D341Med (cell line): ENCODE measurements around the gene XPNPEP3.
"Not testable (repeated sequence)": the region's sequence is repeated elsewhere in the genome, so short reads cannot be mapped to it uniquely, and the experiment has no call there.

ENCODE experiments used
- DNase-seq: peaks from one replicate; pipeline ENCODE4 v3.0.0; 2012; ENCODE audit warnings: low spot score

XPNPEP3 gene

DNA sequence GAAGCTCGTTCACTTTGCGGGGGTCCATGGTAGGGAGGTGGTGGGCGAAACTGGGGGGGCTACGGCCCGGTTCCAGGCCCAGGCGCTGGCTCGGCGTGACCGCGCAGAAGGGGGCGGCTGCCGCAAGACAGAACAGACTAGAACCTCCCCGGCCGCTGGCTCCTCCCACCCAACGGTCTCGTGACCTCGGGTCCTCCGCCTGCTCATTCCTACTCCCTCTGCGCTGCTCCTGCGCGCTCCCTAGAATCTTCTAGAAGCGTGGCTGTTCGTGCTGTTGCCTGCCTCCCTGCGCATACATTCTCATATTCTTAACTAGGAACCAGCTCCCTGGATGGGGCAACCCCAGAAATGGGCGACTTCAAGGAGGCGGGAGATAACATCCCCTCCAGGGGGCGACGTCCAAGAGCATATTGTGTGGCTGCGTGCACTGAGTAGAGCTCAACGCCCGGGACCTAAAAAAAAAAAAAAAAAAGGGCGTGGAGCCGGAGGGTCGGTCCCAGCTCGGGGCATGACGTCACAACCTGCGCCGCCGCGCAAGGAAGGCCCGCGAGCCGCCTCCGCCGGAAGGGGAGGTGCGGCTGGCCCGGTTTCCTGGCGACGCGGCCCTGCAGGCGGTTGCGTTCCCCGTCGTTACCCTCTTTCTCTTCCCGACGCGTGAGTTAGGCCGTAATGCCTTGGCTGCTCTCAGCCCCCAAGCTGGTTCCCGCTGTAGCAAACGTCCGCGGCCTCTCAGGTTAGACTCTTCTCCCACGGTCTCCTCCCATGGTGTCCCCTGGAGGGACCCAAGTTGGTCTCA is at the start of gene XPNPEP3, which contains the start of gene ST13:
XPNPEP3 (plus strand) TSS at position 636 of the 796 bp plus-strand sequence; CDS start at position 670, 34 bp downstream.
ST13 (minus strand) TSS at position 127 of the 796 bp plus-strand sequence; CDS start at position 28, 99 bp downstream.
- peak; percentile 98 for DNase-seq

DNA sequence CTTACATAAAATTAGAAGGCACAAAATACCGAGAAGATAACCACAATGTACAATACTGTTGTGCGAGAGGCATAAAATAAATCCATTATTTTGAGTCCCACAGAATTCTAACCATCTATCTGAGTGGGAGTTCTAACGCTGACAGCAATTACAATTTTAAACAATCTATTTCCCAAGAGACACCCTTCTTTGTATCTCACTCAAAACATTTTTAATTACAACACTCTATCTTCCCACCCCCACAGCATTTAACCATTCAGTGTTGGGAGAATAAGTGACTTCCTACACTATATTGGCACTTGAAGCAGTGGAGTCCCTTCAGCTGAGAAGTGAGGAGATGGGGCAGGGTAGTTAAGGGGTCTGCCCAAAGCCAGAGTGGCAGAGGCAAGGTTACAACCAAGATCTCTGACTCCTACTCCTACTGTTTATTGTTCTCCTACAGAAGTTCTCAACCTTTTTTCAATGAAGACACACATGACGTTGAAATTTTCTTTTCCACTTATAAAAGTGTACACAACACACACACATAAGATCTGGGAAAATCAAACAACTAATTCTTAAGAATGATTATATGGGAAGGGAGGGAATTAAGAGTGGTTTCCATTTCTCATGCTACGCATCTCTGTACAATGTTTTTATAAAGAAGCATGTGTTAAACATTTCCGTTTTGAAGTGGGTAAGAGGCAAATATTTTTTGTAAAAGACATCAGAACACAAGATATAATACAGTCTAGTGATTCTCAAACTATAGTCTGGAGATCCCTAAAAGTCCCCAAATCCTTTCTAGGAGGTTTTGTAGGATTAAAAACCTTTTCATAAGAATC is 48.7 kb upstream of the XPNPEP3 start:
- DNase-seq, result no peak

- DNase-seq, result no peak
Measured at GRCh38 chr22:40813912-40814315, 43.0 kb upstream of the XPNPEP3 start.

GRCh38 chr22:40817737-40818136 is 39.2 kb upstream of the XPNPEP3 start:
- DNase-seq, result no peak

DNA sequence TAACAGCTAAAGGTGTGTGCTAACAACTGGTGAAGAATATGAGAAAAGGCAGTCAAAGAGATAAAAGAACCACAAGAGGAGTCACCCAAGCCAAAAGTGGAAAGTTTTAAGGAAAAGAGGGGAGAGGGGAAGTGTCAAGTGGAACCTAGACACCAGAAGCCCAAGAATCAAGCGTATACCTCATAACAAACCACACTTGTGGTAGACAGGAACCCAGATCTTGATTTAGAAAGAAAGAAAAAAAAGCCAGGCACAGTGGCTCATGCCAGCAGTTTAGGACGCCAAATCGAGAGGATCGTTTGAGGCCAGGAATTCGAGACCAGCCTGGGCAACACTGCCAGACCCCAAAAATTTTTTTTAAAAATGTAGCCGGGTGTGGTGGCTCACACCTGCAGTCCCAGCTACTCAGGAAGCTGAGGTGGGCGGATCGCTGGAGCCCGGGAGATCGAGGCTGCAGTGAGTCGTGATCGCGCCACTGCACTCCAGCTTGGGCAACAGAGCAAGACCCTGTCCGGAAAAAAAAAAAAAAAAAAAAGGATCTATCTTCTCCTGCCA is 38.7 kb upstream of the XPNPEP3 start:
- DNase-seq, result no peak

DNA sequence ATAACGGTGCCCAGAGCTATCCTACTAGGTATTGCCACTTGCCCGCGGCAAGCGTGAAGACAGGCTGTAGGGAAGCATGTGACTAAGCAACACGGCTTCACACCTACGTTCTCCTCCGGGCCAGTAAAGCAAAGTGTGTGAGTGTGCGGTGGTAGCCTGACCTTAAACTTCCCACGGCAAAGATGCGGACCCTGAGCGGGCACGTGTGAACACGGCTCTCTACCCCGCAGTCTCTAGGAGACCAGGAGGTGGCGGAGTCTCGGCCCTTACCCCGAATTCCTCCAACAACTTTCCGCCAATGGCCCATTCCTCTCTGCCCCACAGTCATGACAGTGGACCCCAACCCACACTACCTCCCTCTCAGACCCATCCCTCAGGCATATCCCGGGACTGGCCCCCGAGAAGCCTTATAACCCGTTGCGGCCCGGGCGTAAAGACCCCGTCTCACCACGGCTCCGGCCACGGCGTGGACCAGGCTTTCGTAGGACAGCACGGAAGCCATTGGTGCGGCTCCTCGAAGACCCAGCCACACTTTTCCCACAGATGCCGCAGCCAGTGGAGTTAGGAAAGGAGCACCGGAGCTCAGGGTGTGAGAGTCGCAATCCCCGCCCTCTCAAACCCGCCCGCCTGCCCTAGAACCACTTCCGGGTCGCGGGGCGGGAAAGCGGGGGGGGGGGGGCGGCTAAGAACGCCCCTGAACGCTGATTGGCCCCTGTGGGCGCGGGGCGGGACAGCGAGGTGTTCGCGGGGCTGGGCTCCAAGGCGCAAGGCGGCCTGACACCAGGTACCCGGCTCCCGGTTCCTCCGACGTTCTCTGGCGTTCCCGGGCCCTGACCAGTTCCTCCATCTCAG is 38.0 kb upstream of the XPNPEP3 start, which contains the start of gene SLC25A17:
SLC25A17 (minus strand) TSS at position 600 of the 852 bp plus-strand sequence; CDS start at position 502, 98 bp downstream.
- DNase-seq, result peak; percentile 99

- DNase-seq, result peak; percentile 47
Measured at GRCh38 chr22:40819599-40820140, 37.3 kb upstream of the XPNPEP3 start.

- DNase-seq, result no peak
Measured at GRCh38 chr22:40823426-40823825, 33.5 kb upstream of the XPNPEP3 start.

DNA sequence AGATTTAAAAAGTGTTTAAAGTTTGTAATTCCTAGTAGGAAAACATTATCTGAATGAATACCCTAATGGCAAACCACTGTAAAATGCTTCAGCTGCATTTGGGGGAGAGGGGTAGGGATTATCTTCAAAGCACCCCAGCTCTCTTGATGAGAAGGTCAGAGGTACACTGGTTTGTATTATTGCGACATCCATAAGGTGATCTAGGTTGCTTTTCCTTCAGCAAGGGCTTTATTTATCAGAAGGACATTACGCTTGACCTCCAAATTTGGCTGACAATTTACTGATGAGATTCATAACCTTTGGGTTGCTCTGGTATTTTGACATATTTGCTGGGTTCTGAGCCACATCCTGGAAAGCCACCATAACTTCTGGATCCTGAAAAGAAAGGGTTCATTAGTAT is 30.7 kb upstream of the XPNPEP3 start:
- DNase-seq, result not testable (repeated sequence)

DNA sequence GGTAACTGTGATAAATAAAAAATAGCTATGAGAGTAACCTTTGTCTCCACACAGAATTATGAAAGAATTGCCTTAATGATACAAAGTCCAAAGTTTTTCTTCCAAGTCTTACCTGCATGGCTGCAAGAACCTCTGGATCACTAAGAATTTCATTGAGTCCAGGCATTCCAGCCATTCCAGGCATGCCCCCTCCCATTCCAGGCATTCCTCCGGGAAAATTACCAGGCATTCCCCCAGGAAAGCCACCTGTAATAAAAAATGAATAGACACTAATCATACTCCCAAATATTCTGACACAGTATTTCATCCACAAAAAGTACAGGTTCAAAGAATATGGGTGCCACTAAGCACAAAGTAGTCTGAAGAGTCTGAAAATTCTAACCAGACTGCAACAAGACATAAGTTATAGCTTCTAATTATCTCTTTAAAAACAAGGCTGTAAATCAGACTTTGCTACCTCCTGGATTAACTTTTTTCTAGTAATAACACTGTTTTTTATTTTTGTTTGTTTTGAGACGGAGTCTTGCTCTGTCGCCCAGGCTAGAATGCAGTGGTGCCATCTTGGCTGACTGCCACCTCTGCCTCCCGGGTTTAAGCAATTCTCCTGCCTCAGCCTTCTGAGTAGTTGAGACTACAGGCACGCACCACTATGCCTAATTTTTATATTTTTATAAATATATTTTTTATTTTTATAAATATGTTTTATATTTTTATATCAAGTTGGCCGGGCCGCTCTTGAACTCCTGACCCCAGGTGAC is 29.8 kb upstream of the XPNPEP3 start:
- no peak for DNase-seq

- no peak for DNase-seq
Measured at GRCh38 chr22:40829131-40829530, 27.8 kb upstream of the XPNPEP3 start.

DNA sequence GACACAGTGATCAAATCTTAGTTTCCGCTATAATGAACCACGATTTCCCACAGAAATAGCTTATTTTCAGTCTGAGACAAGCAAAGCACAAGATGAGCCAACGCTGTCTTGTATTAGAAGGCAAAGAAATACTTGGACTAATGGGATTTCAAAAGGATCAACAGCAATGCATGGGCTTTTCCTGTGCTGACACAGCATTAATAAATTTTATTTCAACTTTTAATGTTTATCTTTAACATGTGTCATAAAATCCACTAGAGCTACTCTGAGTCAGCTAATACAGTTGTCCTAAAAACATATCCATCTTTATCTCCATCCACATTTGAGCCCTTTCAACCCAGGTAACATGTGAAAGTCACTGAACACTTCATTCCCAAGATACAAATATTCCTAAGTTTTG is 22.3 kb upstream of the XPNPEP3 start:
- DNase-seq, result no peak

- no peak for DNase-seq
Measured at GRCh38 chr22:40838486-40838885, 18.5 kb upstream of the XPNPEP3 start.

- DNase-seq, result no peak
Measured at GRCh38 chr22:40844951-40845350, 12.0 kb upstream of the XPNPEP3 start.

DNA sequence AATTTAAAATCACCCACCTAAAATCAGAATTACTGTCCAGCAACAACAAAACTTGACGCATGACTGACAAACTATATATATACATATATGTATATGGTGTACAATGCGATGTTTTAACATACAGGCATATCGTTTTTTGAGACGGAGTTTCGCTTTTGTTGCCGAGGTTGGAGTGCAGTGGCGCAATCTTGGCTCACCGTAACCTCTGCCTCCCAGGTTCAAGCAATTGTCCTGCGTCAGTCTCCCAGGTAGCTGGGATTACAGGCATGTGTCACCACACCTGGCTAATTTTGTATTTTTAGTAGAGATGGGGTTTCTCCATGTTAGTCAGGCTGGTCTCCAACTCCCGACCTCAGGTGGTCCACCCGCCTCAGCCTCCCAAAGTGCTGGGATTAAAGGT is 11.1 kb upstream of the XPNPEP3 start:
- not testable (repeated sequence) for DNase-seq

DNA sequence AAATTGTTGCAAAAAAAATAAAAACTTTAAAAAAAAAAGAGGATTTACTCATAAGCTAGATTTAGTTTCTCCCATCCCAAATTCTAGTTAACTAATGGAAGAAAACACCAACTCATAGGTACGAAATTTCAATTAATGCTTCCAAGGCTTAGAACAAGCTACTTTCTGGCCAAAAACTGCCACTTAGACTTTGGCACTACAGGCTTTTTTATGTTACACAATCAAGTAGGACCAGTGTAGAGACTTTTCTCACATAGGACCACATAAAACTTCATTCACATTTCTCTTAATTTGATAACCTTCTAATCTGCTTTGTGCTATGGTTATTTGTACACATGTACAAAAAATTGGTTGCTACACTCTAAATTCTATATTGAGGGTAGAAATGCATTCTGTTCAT is 3.6 kb upstream of the XPNPEP3 start:
- DNase-seq, result no peak

DNA sequence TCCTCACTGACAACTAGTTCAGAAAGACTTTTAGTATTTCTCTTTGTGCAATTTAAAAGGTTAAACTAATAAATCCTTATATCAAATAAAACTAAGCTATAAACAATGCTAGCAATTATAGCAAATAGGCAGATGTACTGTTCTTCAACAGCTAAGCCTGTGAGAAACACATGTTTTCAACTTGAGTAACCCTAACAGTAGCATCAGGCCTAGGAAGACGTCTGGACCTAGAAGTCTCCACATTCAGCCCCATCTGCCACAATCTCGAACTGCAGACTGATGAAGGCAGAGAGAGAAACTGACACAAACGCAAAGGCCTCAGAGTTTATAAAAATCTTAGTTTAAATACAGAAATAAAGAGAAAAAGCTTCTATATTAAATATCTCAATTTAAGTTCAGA is 3.0 kb upstream of the XPNPEP3 start:
- no peak for DNase-seq

GRCh38 chr22:40855071-40855978 is 1.6 kb upstream of the XPNPEP3 start:
- DNase-seq, result no peak

- peak; percentile 66 for DNase-seq
Measured at GRCh38 chr22:40855979-40856512, 902 bp upstream of the XPNPEP3 start.
